B cell (primary cell): ENCODE data around the gene PRICKLE2.

Source experiments
- CTCF ChIP-seq: fragments of 200-600 bp; IDR thresholded peaks from one replicate; pipeline ENCODE4 v1.8.0; 2022; ENCODE audit warnings: antibody characterized with exemption, mild to moderate bottlenecking
- EZH2 ChIP-seq: IDR thresholded peaks from 2 replicates; pipeline ENCODE4 v1.6.1; 2012; ENCODE audit warnings: borderline replicate concordance, low read depth, mild to moderate bottlenecking, moderate library complexity, low read length; ENCODE audit not compliant: insufficient read depth, poor library complexity, severe bottlenecking

GRCh38 chr3:64129106-64129505, 96.2 kb downstream of the PRICKLE2 start:
- TF ChIP-seq CTCF: no peak
- no peak for TF ChIP-seq EZH2
